Measurements from ENCODE around the gene MARCHF3.

Gene MARCHF3

GRCh38 chr5:126981222-126981621 lies 49.1 kb downstream of the MARCHF3 start:
- Histone ChIP-seq H3K4me1 (ENCODE audit: low read depth, poor library complexity, severe bottlenecking) (peaks cover 2% of the 10 kb centered on the region), H3K4me3 (IDR thresholded peaks at IDR 0.05; ENCODE audit: insufficient read depth, low read depth, low read length) (no peak overlapping the region), H3K4me2 (no peak overlapping the region), H4K20me1 (ENCODE audit: insufficient read depth) (no peaks in the 10 kb centered on the region), H3K36me3 (ENCODE audit: insufficient read depth) (no peaks in the 10 kb centered on the region), H3K27me3 (ENCODE audit: insufficient read depth, low read depth) (no peaks in the 10 kb centered on the region), H3K9ac (no peak overlapping the region), H2AFZ (ENCODE audit: low read depth) (no peak overlapping the region), H3K79me2 (ENCODE audit: insufficient read depth, low read depth) (no peaks in the 10 kb centered on the region), H3K27ac (no peak overlapping the region)
- no peak for TF ChIP-seq CTCF (conservative IDR thresholded peaks at IDR 0.05; ENCODE audit: low read depth, low read length)

GRCh38 chr5:126978258-126978657 lies 52.1 kb downstream of the MARCHF3 start:
- no peaks in the 10 kb centered on the region for H4K20me1 ChIP-seq (ENCODE audit: insufficient read depth)
- no peaks in the 10 kb centered on the region for H3K36me3 ChIP-seq (ENCODE audit: insufficient read depth)
- H3K4me2 ChIP-seq = no peak overlapping the region
- no peak overlapping the region for H3K9ac ChIP-seq
- H3K4me3 ChIP-seq (IDR thresholded peaks at IDR 0.05; ENCODE audit: insufficient read depth, low read depth, low read length) = no peak overlapping the region
- no peaks in the 10 kb centered on the region for H3K27me3 ChIP-seq (ENCODE audit: insufficient read depth, low read depth)
- H3K27ac ChIP-seq = no peak overlapping the region
- no peaks in the 10 kb centered on the region for H3K79me2 ChIP-seq (ENCODE audit: insufficient read depth, low read depth)
- peaks cover 10% of the 10 kb centered on the region for H3K4me1 ChIP-seq (ENCODE audit: low read depth, poor library complexity, severe bottlenecking)
- TF ChIP-seq CTCF (conservative IDR thresholded peaks at IDR 0.05; ENCODE audit: low read depth, low read length) = no peak
- H2AFZ ChIP-seq (ENCODE audit: low read depth) = no peak overlapping the region

- Histone ChIP-seq H3K27me3 (ENCODE audit: insufficient read depth, low read depth) (no peaks in the 10 kb centered on the region), H2AFZ (ENCODE audit: low read depth) (no peak overlapping the region), H3K4me3 (IDR thresholded peaks at IDR 0.05; ENCODE audit: insufficient read depth, low read depth, low read length) (no peak overlapping the region), H3K4me2 (no peak overlapping the region), H3K27ac (no peak overlapping the region), H3K9ac (no peak overlapping the region), H3K36me3 (ENCODE audit: insufficient read depth) (no peaks in the 10 kb centered on the region), H4K20me1 (ENCODE audit: insufficient read depth) (no peaks in the 10 kb centered on the region), H3K4me1 (ENCODE audit: low read depth, poor library complexity, severe bottlenecking) (peaks cover 26% of the 10 kb centered on the region), H3K79me2 (ENCODE audit: insufficient read depth, low read depth) (no peaks in the 10 kb centered on the region)
- no peak for TF ChIP-seq CTCF (conservative IDR thresholded peaks at IDR 0.05; ENCODE audit: low read depth, low read length)
Measured at GRCh38 chr5:126976520-126977172, 53.7 kb downstream of the MARCHF3 start.

GRCh38 chr5:126975796-126976195 lies 54.6 kb downstream of the MARCHF3 start:
- no peaks in the 10 kb centered on the region for H4K20me1 ChIP-seq (ENCODE audit: insufficient read depth)
- H3K4me2 ChIP-seq = no peak overlapping the region
- no peak overlapping the region for H3K4me3 ChIP-seq (IDR thresholded peaks at IDR 0.05; ENCODE audit: insufficient read depth, low read depth, low read length)
- TF ChIP-seq CTCF (conservative IDR thresholded peaks at IDR 0.05; ENCODE audit: low read depth, low read length) = no peak
- H2AFZ ChIP-seq (ENCODE audit: low read depth) = no peak overlapping the region
- H3K4me1 ChIP-seq (ENCODE audit: low read depth, poor library complexity, severe bottlenecking) = peaks cover 33% of the 10 kb centered on the region
- no peak overlapping the region for H3K9ac ChIP-seq
- no peak overlapping the region for H3K27ac ChIP-seq
- H3K79me2 ChIP-seq (ENCODE audit: insufficient read depth, low read depth) = no peaks in the 10 kb centered on the region
- no peaks in the 10 kb centered on the region for H3K27me3 ChIP-seq (ENCODE audit: insufficient read depth, low read depth)
- H3K36me3 ChIP-seq (ENCODE audit: insufficient read depth) = no peaks in the 10 kb centered on the region
